Measurements from ENCODE around the gene RASD1.

The RASD1 gene

DNA sequence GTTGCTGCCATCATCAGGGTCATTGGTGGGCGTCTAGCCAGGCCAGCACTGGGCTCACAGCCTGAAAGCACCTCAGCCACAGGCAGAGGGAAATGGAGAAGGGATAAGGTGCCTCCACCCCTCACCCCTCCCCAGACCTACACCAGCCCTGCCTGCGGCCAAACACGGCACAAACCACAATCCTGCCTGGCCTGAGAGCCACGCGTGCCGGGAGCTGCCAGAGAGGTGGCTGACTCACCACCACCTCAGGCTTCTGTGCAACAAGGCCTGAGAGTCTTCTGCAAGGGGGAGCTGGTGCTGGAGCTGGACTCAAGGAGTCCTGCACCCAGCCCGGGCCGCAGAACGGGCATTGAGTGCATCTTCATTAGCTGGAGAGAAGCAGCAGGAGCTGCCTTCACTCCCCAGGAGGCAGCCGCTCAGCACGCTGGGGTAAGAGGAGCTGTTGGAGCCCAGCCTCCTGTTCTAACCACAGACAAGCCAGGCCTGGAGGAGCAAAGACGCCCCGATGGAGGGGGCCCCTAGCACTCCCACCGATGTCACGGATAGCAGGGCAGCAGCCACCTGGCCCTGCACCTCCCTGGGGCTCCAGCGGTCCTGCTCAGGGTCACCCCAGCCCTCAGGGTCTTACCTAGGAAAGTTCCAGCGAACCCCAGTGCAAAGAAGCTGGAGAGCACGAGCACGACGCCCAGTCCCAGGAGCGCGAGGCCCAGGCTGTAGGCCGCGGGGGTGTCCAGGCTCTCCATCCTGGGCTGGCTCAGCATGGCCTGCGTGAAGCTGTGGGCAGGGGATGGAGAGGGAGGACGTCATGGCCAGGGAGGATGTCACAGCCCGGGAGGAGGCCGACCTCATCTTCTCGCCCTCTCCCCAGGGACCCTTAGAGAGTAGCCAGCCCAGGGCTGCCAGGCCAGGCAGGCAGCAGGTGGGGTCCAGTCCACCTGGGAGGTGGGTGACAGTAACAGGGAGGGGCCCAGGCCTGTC is 16.0 kb upstream of the RASD1 start:
- DNase-seq (ENCODE audit: insufficient read length, low spot score) (no peak), FAIRE-seq (no peak)
- TF ChIP-seq POU2F2 (IDR thresholded peaks at IDR 0.05; ENCODE audit: low read depth, low read length): no peak
- no peak for TF ChIP-seq PAX5 (IDR thresholded peaks at IDR 0.05; ENCODE audit: insufficient read depth, low read length, severe bottlenecking)
- no peak for TF ChIP-seq POLR2AphosphoS5 (IDR thresholded peaks at IDR 0.05; ENCODE audit: low read depth, low read length)
- no peak for TF ChIP-seq TAF1 (IDR thresholded peaks at IDR 0.05; ENCODE audit: low read depth, low read length)
- TF ChIP-seq POLR2A (IDR thresholded peaks at IDR 0.05; ENCODE audit: low read depth, low read length): no peak
- TF ChIP-seq SPI1 (IDR thresholded peaks at IDR 0.05; ENCODE audit: low read depth, low read length): no peak

DNA sequence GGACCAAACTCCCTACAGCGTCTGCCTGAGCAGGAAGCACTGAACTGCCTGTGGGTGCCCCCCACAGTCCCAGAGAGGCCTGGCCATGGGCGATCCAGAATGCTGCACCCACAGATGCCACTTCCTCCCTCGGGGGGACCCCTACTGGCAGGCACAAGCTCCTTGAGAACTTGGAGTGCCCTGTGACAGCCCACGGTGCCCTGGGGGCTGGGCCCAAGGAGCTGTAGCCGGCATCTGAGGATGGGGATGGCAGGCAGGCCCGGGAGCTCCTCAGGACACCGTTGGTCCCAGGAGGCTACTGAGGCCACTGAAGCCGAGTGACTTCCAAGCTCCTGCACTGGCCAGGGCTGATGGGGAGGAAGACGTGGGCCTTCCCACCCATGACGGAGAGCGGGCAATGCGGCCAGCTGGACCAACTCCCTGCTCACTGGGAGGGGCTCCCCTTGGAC is 15.1 kb upstream of the RASD1 start:
- FAIRE-seq: no peak
- DNase-seq (ENCODE audit: insufficient read length, low spot score): no peak
- TF ChIP-seq SPI1 (IDR thresholded peaks at IDR 0.05; ENCODE audit: low read depth, low read length) (no peak), PAX5 (IDR thresholded peaks at IDR 0.05; ENCODE audit: insufficient read depth, low read length, severe bottlenecking) (no peak), POU2F2 (IDR thresholded peaks at IDR 0.05; ENCODE audit: low read depth, low read length) (no peak), TAF1 (IDR thresholded peaks at IDR 0.05; ENCODE audit: low read depth, low read length) (no peak), POLR2A (IDR thresholded peaks at IDR 0.05; ENCODE audit: low read depth, low read length) (no peak), POLR2AphosphoS5 (IDR thresholded peaks at IDR 0.05; ENCODE audit: low read depth, low read length) (no peak)

DNA sequence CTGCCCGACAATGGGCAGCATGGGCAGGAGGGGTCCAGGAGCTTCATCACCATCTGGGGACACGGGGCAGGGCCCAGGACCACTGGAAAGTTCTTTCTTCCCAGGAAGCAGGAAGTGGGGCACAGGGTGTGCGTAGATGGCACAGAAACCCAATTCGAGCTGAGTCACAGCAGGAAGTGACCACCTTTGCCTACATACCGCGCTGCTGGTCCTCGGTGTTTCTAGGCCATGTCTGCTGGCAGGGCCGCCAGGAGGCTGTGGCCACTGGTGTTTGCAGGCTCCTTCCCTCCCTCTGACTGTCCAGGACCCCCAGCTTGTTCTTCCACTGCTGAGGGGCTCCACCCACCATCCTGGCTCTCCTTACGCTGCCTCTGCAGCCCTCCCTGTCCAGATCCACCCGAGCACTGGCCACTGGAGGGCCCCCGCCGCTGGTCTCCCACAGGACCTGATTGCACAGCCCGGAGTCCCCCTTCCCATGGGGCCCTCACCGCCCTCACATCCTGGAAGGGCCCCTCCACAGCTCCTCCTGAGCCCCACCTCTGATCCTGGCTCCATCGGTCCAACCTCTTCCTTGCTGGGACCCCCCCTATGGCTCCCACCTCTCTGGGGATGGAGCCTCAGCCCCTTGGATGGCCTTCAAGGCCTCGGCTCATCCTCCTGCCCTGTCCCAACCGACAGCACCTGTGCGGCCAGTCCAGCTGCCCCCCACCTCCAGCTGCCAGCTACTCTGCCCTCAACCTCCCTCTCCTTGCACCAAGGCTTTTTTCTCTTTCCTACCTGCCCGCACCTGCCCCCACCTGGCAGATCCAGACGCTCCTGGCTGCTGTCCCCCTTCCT is 14.5 kb upstream of the RASD1 start:
- FAIRE-seq (no peak), DNase-seq (ENCODE audit: insufficient read length, low spot score) (no peak)
- TF ChIP-seq SPI1 (IDR thresholded peaks at IDR 0.05; ENCODE audit: low read depth, low read length) (no peak), PAX5 (IDR thresholded peaks at IDR 0.05; ENCODE audit: insufficient read depth, low read length, severe bottlenecking) (no peak), POLR2AphosphoS5 (IDR thresholded peaks at IDR 0.05; ENCODE audit: low read depth, low read length) (no peak), TAF1 (IDR thresholded peaks at IDR 0.05; ENCODE audit: low read depth, low read length) (no peak), POLR2A (IDR thresholded peaks at IDR 0.05; ENCODE audit: low read depth, low read length) (no peak), POU2F2 (IDR thresholded peaks at IDR 0.05; ENCODE audit: low read depth, low read length) (no peak)

DNA sequence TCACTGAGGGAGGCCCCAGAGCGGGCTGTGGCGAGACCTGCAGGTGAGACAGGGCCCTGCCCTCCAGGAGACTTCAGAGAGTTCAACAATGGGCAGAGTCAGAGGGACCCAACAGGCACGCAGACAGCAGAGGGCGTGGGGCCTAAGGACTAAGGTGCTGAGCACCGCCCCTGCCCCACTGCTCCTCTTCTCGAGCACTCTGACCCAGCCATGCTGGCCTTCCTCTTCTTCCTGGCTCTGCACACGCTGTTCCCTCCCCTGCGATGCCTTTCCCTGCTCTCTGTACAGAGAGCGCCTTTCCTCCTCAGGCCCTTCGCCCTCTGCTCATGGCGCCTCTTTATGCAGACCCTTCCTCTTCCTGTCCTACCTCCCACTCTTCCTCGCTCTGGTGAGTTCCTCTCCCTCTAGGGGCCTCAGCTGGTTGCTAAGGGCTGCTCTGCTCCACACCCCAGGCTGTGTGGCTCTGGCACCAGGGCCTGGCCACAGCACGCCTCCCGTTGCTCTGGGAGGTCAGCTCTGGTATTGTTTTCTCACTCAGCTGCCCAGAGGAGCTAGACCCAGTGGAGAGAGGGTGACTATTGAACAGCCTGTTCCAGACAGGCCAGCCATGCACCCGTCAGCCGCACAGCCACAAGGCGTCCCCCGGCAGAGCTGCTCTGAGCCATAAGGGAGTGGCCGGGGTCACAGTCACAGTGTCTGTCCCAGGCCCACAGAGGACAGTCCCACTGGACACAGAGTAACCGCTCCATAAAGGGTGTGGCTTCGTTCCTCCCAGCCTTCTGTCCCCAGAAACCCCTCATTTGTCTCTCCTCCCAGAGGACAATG is 13.6 kb upstream of the RASD1 start:
- no peak for FAIRE-seq
- no peak for DNase-seq (ENCODE audit: insufficient read length, low spot score)
- no peak for TF ChIP-seq SPI1 (IDR thresholded peaks at IDR 0.05; ENCODE audit: low read depth, low read length)
- no peak for TF ChIP-seq TAF1 (IDR thresholded peaks at IDR 0.05; ENCODE audit: low read depth, low read length)
- TF ChIP-seq PAX5 (IDR thresholded peaks at IDR 0.05; ENCODE audit: insufficient read depth, low read length, severe bottlenecking): no peak
- no peak for TF ChIP-seq POLR2A (IDR thresholded peaks at IDR 0.05; ENCODE audit: low read depth, low read length)
- no peak for TF ChIP-seq POU2F2 (IDR thresholded peaks at IDR 0.05; ENCODE audit: low read depth, low read length)

DNA sequence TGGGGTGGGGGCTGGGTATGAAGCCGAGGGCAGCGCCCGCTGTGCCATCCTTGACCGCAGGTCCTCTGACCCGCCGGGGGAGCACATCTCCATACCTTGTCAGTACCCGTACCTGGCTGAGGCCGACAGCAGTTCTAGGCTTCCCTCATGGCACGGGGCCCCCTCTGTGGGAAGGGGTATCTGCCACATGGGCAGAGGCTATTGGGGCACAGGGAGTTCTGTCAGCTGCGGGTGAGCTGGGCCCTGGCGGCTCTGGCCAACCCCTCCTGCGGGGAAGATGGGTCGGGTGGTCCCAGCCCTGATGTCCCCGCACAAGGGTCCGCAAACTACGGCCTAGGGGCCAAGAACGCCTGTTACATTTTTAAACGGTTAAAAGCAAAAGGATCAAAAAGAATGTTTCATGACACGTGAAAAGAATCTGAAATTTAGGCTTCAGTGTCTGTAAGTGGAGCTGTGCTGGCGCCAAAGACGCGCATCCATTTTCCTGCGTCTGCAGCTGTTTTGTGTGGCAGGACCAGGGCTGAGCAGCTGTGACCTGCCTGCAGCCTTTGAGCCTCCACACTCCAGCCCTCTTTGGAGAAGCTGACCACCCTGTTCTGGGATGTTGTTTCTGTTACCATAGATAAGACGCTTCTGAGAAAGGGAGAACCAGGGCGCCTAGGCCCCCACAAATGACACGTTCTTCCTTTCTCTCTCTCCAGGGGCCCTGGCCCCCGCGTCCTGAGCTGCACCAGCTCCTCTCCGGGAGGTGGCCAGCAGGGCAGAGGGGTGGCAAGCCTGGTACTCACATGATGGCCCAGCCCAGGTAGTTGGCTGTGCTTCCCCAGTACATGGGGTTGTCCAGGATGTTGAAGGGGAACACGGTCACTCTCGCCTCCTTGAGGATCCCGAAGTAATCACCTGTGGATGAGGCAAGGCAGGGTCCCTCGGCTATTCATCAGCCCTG is 12.7 kb upstream of the RASD1 start:
- DNase-seq (ENCODE audit: insufficient read length, low spot score) (no peak), FAIRE-seq (no peak)
- TF ChIP-seq POLR2AphosphoS5 (IDR thresholded peaks at IDR 0.05; ENCODE audit: low read depth, low read length) (no peak), TAF1 (IDR thresholded peaks at IDR 0.05; ENCODE audit: low read depth, low read length) (no peak), POU2F2 (IDR thresholded peaks at IDR 0.05; ENCODE audit: low read depth, low read length) (no peak), POLR2A (IDR thresholded peaks at IDR 0.05; ENCODE audit: low read depth, low read length) (no peak), SPI1 (IDR thresholded peaks at IDR 0.05; ENCODE audit: low read depth, low read length) (no peak), PAX5 (IDR thresholded peaks at IDR 0.05; ENCODE audit: insufficient read depth, low read length, severe bottlenecking) (no peak)

DNA sequence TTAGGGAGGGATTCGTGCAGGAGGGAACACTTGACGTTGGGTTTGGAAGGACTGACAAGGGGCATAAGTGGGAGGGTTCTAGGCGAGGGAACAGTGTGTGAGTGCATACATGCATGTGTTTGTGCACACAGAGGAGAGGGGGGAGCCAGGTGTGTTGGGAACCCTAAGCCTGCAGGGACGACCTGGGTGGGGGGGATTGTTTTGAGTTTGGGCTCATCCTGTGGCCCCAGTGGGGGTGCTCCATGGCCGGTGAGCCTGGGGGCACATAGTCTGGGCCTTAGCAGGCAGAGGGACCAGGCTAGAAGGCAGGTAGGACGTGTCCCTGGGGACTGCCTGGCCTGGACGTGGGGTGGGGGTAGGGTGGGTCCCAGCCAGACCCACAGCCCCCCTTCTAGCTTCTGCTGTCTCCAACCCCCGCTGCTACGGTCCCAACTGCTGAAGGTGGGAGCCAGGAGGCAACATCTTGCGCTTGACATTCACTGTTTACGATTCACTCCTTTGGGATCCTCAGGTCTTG is 11.9 kb upstream of the RASD1 start:
- DNase-seq (ENCODE audit: insufficient read length, low spot score) (no peak), FAIRE-seq (no peak)
- no peak for TF ChIP-seq POLR2A (IDR thresholded peaks at IDR 0.05; ENCODE audit: low read depth, low read length)

DNA sequence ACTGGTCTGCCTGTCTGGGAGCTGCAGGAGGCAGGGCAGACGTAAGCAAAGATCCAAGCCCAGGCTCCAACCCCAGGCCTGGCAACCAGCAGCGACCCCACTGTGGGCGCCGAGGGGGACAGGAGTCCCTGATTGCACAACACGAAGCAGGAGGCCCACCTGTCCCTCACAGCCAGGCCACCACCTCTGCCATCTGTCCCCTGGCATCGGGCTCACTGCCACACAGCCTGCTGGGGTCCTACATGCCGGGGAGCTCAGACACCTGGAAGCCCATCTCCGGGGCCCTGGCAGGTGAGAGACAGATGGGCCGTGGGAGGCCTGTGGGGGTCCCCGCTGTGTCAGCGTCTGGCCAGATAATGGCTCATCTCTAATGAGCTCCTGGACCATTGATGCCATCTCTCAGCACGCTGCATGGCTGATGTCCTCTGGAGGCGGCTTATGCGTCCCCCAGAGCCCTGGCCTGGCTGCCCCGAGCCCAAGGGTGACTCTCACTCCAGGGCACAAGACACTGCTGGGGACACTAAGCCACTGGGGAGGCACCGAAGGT is 11.3 kb upstream of the RASD1 start:
- FAIRE-seq: no peak
- no peak for DNase-seq (ENCODE audit: insufficient read length, low spot score)
- no peak for TF ChIP-seq SPI1 (IDR thresholded peaks at IDR 0.05; ENCODE audit: low read depth, low read length)
- no peak for TF ChIP-seq TAF1 (IDR thresholded peaks at IDR 0.05; ENCODE audit: low read depth, low read length)
- no peak for TF ChIP-seq POLR2A (IDR thresholded peaks at IDR 0.05; ENCODE audit: low read depth, low read length)

DNA sequence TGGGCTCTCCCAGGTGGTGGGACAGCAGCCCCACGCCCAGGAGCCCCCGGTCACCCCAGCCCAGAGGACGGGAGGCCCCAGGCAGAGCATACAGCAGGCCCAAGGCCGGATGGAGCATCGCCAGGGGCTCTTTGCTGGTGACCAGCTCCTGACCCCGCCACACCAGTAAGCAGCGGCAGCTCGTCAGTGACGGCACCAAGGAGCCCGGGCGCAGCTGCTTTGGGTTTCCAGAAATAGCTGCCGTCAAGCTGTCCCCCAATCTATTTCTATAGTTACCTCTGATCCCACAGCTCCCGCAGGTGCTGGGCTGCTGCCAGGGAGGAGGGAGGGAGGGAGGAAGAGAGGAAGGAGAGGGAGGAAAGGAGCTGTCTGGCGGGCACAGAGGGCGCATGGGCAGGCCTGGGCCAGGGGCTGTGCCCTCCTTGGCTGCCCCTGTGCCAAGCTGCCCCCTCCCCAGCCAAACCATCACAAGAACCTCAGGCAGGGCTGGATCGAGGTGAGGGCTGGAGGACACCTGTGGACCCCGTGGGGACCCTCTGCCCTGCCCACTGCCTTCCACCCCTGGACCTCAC is 10.8 kb upstream of the RASD1 start:
- DNase-seq (ENCODE audit: insufficient read length, low spot score): no peak
- TF ChIP-seq PAX5 (IDR thresholded peaks at IDR 0.05; ENCODE audit: insufficient read depth, low read length, severe bottlenecking) (no peak), TAF1 (IDR thresholded peaks at IDR 0.05; ENCODE audit: low read depth, low read length) (no peak), POU2F2 (IDR thresholded peaks at IDR 0.05; ENCODE audit: low read depth, low read length) (no peak), POLR2AphosphoS5 (IDR thresholded peaks at IDR 0.05; ENCODE audit: low read depth, low read length) (no peak), SPI1 (IDR thresholded peaks at IDR 0.05; ENCODE audit: low read depth, low read length) (no peak), POLR2A (IDR thresholded peaks at IDR 0.05; ENCODE audit: low read depth, low read length) (no peak)
- FAIRE-seq: no peak

Data from GM12891 (cell line).